Activated CD4-positive, alpha-beta T cell treated with anti-CD3 and anti-CD28 coated beads for 4 hours (primary cell): ENCODE measurements around the gene DUSP22.

Experiments
- DNase-seq, 2 donors: peaks; one replicate each; pipeline ENCODE4 v3.0.0-alpha.2; 2020

DUSP22 gene

DNA sequence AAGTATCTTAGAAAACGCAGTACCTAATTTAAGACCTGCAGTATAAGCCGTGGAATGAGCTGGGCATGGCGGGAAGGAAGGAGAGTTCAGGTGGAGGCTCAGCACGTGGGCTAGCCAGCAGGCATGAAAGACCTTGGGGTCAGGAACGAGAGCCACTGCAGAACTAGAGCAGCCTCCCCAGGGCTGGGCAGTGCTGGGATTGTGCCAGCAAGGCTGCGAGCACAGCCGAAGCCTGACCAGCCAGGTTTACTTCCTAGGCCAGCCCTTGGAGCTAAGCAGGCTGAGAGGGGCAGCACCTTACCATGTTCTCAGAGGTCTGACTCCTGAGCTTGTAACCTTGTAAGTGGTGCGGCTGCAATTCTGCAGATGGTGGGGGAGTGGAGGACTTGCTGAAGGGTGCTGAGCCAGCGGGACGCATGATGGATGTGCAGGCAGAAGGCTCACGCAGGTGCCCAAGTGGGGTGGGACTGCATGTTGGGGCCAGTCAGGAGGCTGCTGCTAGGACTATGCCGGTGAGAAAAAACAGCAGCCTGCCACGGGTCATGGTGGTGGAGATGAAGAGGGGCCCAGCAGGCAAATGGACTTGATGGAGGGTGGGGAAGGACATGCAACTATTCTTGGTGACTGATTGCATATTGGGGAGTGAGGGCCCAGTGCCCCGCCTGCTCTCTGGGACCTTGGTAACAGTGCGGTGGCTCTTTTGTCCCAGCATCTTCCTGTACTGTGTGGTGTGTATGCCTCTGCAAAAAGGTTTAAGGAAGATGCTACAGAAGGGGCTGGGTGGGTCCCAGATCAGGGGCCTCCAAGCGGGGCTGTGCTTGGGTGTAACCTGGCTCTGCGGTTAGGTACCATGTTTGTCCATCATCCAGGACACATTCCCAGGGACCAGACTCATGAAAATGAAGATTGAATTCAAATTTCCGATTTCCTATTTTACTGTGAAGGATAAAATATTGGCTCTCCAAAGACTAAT is 61.6 kb downstream of the DUSP22 start:
- DNase-seq, result no peak

- DNase-seq, result no peak
These were observed 62.5 kb downstream of the DUSP22 start for GRCh38 chr6:354631-355280.

GRCh38 chr6:355373-356208 is 63.3 kb downstream of the DUSP22 start:
- DNase-seq, result no peak

- no peak for DNase-seq
These were observed 64.6 kb downstream of the DUSP22 start for GRCh38 chr6:356828-357251.

GRCh38 chr6:357261-357790 is 65.0 kb downstream of the DUSP22 start:
- DNase-seq, result no peak

- no peak for DNase-seq
These were observed 65.6 kb downstream of the DUSP22 start for GRCh38 chr6:357791-358341.

GRCh38 chr6:358432-358831 is 66.1 kb downstream of the DUSP22 start:
- no peak for DNase-seq

DNA sequence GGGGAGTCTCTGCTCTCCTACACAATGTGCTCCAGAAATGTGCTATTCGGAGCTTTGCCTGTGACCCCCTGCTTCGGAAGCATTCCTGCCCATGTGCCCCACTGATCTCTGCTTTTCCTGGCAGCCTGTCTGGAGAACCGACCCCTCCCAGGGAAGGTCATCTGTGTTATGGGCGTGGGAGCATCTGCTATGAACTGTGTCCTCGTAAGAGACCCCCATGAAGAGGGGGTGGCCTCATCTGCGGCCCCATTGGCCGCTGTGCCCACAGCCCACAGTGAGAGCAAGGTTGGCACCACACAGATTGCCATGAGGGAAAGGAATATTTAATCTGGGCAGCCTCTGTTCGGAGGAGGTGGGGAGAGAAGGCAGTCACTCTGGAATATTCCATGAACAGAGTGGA is 66.6 kb downstream of the DUSP22 start:
- DNase-seq, result no peak

DNA sequence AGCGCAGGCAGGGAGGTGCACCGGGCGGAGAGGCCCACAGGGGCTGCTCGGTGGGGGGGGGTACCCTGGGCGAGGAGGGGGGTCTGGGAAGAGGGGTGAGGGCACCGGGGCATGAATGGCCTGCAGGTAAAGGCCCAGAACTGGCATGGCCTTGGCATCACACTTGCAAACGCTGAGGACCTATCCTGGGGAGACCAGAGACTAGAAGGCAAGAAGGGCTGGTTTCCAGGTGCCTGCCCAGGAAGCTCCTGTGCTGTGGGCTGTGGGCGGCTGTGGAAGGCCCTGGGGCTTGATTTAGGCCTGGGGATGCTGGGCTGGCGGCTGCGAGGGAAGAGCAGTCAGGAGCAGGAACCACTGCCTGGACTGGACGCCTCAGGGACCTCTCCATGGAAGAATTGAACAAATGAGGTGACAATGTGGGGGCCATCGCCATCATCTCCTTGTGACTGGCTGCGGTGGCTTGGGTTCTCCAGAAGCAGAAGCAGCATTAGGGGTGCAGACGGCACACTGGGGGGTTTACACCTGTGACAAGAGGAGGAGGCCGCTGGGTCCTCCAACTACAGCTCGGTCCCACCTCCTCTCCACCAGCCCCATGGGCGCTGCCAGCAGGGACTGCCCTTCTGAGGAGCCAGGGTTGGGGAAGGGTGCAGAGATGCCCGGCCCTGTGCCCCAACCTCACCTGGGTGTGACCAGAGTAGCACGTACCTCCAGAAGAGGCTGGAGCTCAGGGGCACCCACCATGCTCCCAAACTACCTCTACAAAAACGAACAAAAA is 67.2 kb downstream of the DUSP22 start:
- no peak for DNase-seq

DNA sequence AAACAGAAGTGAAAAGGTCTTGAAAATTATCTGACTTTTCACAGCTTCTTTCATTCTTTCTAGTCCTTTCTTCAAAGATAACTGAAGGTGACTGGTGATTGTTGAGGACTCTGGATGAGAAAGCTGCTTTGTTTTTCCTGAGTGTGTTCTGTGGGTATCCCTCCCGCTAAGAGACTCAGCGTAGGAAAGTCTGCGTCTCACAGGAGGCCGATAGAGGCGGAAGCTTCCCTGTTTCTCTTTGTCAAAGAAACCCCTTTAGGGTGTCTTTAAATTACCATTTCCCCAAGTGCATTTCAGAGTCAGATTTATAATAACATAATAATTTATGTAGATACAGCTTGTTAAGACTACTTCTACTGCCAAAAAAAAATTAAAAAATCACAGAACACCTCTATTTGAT is 68.1 kb downstream of the DUSP22 start:
- no peak for DNase-seq

- no peak for DNase-seq
These were observed 68.6 kb downstream of the DUSP22 start for GRCh38 chr6:360764-361373.

DNA sequence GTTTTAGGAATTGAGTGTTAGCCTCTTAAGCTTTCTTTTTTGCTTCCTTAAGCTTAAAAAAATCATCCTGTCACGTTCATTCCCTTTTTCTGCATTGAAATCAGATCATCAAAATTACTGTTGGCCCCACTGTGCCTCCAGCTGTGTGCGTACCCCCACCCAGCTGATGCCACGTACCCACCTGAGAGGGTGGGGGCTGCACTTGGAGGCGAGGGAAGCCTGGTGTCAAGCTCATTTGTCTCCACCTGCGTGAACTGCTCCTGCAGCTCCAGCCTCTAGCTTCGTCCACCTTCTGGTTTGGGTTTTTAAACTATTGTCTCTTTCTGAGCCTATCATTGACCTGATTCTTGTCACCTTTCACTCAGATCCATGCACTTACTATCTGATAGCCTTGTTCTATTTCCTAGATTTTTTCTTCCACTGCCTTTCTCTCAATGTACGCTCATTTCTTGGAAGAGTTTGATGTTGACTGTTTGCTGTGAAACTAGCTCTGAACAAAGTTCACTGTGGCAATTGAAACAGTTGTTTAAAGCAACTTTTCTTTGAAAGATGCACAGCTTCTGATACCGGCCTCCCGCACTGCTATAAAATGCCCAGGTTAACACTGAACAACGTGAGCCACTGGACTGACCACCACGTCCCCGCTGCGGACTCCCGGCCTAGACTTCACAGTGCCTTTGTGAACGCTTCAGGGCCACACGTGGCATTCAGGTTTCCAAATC is 69.3 kb downstream of the DUSP22 start:
- DNase-seq, result no peak

DNA sequence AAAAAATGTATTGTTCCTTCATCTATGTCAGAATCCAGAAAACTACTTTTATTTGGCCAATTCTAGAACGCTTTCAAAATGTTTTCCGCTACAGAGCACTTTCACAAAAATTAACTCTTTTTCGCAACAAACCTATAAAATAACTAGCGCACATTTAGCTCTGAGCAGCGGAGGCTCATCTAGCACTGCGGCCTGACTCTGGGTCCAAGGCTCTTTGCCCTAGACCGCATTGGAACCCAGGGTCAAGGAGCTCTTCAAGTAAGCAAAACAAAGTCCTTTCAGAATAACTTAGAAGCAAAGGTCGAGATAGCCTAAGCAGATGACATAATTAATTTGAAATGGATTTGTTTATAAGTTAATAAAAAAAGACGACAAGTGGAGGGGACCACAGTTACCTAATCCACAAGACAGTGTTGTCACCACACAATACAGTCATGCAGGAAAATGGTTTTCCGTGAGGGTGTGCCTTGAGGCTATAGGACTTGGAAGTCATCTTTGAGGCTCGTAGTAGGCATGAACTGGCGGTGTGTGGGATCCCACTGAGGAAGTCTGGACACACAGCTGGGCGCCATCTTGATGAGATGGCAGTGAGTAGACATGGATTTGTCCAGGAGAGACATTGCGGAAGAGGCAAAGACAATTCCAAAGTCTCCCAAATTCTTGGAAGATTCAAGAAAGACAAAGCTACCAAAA is 70.1 kb downstream of the DUSP22 start:
- DNase-seq, result no peak

DNA sequence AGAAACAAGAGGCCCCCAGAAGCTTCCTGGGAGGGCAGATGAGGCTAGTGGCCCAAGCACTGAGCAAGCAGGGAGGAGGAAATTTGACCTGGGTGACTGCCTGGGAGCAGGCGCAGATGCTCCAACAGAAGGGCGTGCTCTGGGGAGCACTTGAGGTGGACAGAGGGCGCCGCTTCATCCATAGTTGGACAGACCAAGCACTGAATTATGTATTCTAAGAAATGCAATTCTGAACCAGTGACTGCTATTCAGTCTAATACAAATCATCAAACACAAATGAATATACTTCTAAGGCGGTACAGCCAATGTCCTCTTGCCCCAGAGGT is 70.6 kb downstream of the DUSP22 start:
- no peak for DNase-seq

DNA sequence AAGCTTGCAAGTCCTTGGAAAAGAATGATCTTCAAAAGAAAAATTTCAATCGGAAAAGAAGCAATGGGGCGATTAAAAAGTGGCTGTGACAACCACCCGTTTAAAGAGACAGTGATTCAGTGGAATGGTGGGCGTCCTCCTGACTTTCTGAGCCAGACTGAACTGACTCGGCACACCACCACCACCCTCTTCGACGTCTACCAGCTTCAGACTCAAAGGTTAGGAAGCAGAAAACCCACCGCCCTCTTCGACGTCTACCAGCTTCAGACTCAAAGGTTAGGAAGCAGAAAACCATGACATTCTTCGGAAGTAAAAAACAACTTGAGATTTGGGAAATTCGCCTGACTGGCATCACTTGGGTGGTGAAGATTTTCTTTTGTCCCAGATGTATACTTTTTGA is 71.0 kb downstream of the DUSP22 start:
- no peak for DNase-seq

GRCh38 chr6:363909-364308 is 71.6 kb downstream of the DUSP22 start:
- DNase-seq, result no peak

DNA sequence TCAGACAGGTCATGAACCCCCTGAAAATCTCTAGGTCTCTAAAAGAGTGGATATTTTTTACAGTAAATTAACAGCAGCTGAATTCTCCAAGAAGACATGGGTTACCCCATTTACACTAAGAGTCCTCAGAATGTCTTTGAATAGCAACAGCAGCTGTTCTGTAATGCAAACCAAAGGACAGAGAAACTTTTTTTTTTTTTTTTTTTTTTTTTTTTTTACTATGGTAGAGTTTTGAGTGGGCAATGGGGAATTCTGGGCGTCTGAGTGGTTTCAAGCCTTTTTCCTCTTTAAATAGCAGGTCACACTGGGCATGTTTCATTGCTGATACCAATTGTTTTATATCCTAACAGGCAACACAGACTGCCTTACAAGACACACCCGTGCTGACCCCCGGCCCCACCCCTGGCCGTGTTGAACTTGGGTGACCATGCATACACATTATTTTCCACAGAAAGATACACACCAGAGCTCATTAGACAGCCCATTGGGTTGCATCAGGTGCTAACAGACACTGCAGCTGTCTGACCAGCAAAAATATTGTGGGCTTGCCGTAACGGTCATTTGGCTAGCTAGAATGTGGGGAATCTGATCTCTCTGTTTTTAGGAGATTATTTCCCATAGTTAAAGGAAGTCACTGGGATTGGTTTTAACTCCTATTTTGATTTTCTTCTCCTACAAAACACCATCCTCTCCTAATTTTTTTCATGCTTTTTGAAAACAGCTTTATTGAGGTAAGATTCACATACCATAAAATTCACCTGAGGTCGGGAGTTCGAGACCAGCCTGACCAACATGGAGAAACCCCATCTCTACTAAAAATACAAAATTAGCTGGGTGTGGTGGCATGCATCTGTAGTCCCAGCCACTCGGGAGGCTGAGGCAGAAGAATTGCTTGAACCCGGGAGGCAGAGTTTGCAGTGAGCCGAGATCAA is 72.6 kb downstream of the DUSP22 start:
- DNase-seq, result no peak

- DNase-seq, result no peak
These were observed 73.5 kb downstream of the DUSP22 start for GRCh38 chr6:365835-366234.
